Prostate gland (tissue), 2 donors: ENCODE results near the gene ACOXL.

Experiments
- POLR2A ChIP-seq: fragments of 450-650 bp; IDR thresholded peaks from one replicate; pipeline ENCODE4 v1.6.1; 2016; ENCODE audit warnings: antibody characterized with exemption, mild to moderate bottlenecking
- POLR2AphosphoS5 ChIP-seq: sonication (generic); formaldehyde crosslinking; IDR thresholded peaks from one replicate; pipeline ENCODE4 v1.6.1; 2017; ENCODE audit warnings: antibody characterized with exemption
- TF ChIP-seq, protein P1 (sequence below), 4 experiments: fragments of 200-600 bp in 2 of 4; fragments of 450-650 bp in 2 of 4; sonication (generic) in 2 of 4; IDR thresholded peaks; 1 replicate in 3 of 4; 2 replicates in 1 of 4; pipeline ENCODE4 v1.5.1; 2016 to 2019; ENCODE audit warnings: antibody characterized with exemption in 4 of 4, mild to moderate bottlenecking in 2 of 4, moderate library complexity in 2 of 4

DNA sequence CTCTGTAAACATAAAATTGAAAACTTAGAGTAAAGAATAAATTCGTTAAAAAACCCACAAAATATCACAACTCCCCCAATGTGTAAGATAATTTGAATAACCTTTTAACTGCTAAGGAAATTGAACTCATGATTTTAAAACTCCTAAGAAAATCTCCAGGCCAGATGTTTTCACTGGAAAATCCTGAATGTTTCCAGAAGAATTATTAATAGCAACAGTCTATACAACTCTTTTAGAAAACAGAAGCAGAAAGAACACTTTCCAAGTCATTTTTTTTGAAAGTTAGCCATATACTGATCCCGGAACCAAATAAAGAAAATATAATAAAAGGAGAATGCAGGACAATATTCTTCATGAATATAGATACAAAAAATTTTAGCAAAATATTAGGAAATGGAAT, 165.6 kb downstream of the ACOXL start:
- TF ChIP-seq, protein P1, sequence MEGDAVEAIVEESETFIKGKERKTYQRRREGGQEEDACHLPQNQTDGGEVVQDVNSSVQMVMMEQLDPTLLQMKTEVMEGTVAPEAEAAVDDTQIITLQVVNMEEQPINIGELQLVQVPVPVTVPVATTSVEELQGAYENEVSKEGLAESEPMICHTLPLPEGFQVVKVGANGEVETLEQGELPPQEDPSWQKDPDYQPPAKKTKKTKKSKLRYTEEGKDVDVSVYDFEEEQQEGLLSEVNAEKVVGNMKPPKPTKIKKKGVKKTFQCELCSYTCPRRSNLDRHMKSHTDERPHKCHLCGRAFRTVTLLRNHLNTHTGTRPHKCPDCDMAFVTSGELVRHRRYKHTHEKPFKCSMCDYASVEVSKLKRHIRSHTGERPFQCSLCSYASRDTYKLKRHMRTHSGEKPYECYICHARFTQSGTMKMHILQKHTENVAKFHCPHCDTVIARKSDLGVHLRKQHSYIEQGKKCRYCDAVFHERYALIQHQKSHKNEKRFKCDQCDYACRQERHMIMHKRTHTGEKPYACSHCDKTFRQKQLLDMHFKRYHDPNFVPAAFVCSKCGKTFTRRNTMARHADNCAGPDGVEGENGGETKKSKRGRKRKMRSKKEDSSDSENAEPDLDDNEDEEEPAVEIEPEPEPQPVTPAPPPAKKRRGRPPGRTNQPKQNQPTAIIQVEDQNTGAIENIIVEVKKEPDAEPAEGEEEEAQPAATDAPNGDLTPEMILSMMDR (IDR thresholded peaks at IDR 0.05): no peak
- no peak for TF ChIP-seq POLR2A
- TF ChIP-seq POLR2AphosphoS5: no peak
